ENCODE results near the gene ZNF608.

The ZNF608 gene

GRCh38 chr5:124744170-124744971 is 2.1 kb downstream of the ZNF608 start:
- H3K27me3 ChIP-seq (ENCODE audit: insufficient read depth, poor library complexity, severe bottlenecking), result no peaks in the 10 kb centered on the region
- no peak overlapping the region for H3K4me3 ChIP-seq (replicated peaks; ENCODE audit: insufficient read depth, low read length)
- TF ChIP-seq GABPA (IDR thresholded peaks at IDR 0.05; ENCODE audit: low read depth) (no peak), SPI1 (IDR thresholded peaks at IDR 0.05; ENCODE audit: borderline replicate concordance, low read depth) (no peak), POLR2AphosphoS5 (IDR thresholded peaks at IDR 0.05; ENCODE audit: low read depth) (no peak), CTCF (IDR thresholded peaks at IDR 0.05; ENCODE audit: insufficient read depth, low read length) (no peak)
- TF ChIP-seq, protein P1, sequence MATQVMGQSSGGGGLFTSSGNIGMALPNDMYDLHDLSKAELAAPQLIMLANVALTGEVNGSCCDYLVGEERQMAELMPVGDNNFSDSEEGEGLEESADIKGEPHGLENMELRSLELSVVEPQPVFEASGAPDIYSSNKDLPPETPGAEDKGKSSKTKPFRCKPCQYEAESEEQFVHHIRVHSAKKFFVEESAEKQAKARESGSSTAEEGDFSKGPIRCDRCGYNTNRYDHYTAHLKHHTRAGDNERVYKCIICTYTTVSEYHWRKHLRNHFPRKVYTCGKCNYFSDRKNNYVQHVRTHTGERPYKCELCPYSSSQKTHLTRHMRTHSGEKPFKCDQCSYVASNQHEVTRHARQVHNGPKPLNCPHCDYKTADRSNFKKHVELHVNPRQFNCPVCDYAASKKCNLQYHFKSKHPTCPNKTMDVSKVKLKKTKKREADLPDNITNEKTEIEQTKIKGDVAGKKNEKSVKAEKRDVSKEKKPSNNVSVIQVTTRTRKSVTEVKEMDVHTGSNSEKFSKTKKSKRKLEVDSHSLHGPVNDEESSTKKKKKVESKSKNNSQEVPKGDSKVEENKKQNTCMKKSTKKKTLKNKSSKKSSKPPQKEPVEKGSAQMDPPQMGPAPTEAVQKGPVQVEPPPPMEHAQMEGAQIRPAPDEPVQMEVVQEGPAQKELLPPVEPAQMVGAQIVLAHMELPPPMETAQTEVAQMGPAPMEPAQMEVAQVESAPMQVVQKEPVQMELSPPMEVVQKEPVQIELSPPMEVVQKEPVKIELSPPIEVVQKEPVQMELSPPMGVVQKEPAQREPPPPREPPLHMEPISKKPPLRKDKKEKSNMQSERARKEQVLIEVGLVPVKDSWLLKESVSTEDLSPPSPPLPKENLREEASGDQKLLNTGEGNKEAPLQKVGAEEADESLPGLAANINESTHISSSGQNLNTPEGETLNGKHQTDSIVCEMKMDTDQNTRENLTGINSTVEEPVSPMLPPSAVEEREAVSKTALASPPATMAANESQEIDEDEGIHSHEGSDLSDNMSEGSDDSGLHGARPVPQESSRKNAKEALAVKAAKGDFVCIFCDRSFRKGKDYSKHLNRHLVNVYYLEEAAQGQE (IDR thresholded peaks at IDR 0.05; ENCODE audit: insufficient replicate concordance, low read depth), result no peak
- H3K27ac ChIP-seq (replicated peaks), result no peak overlapping the region
- no peak for DNase-seq (ENCODE audit: low read depth in 1 of 2, low spot score in 1 of 2)

DNA sequence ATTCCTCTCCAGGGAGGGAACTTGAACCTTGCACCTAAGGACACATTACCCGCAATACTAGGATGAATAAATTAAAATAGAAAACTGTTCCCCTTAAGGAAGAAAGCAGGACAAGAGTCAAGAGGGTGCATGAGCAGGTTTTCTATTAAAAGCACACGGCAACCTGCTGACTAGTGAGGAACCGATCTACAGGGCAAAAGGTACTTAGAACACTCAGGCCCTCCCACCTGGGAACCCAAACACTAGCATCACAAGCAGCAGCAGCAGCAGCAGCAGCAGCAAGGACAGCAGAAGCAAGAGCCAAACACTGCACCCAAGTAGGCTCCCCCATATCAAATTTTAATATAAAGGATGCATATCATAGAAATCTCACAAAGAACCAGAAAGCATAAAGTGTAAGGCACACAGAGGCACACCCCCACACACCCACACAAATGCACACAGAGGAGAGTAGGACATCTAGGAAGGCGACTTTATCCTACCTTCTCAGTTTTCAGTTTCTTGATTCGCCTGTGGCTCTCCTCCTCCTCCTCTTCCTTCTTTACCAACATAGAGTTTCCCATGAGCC is 2.8 kb downstream of the ZNF608 start:
- H3K27me3 ChIP-seq (ENCODE audit: insufficient read depth, poor library complexity, severe bottlenecking), result no peaks in the 10 kb centered on the region
- H3K4me3 ChIP-seq (replicated peaks; ENCODE audit: insufficient read depth, low read length), result no peak overlapping the region
- TF ChIP-seq SPI1 (IDR thresholded peaks at IDR 0.05; ENCODE audit: borderline replicate concordance, low read depth) (no peak), CTCF (IDR thresholded peaks at IDR 0.05; ENCODE audit: insufficient read depth, low read length) (no peak), POLR2AphosphoS5 (IDR thresholded peaks at IDR 0.05; ENCODE audit: low read depth) (no peak), GABPA (IDR thresholded peaks at IDR 0.05; ENCODE audit: low read depth) (no peak)
- TF ChIP-seq, protein P1 (IDR thresholded peaks at IDR 0.05; ENCODE audit: insufficient replicate concordance, low read depth), result no peak
- H3K27ac ChIP-seq (replicated peaks), result no peak overlapping the region
- no peak for DNase-seq (ENCODE audit: low read depth in 1 of 2, low spot score in 1 of 2)

- no peak for TF ChIP-seq SPI1 (IDR thresholded peaks at IDR 0.05; ENCODE audit: borderline replicate concordance, low read depth)
- TF ChIP-seq, protein P1 (IDR thresholded peaks at IDR 0.05; ENCODE audit: insufficient replicate concordance, low read depth), result no peak
- no peak for TF ChIP-seq GABPA (IDR thresholded peaks at IDR 0.05; ENCODE audit: low read depth)
- TF ChIP-seq CTCF (IDR thresholded peaks at IDR 0.05; ENCODE audit: insufficient read depth, low read length), result no peak
- no peak for TF ChIP-seq POLR2AphosphoS5 (IDR thresholded peaks at IDR 0.05; ENCODE audit: low read depth)
- Histone ChIP-seq H3K4me3 (replicated peaks; ENCODE audit: insufficient read depth, low read length) (no peak overlapping the region), H3K27ac (replicated peaks) (no peak overlapping the region)
Measured at GRCh38 chr5:124742983-124743601, 3.3 kb downstream of the ZNF608 start.

More at GRCh38 chr5:124742983-124743601, 3.3 kb downstream of the ZNF608 start:
- no peak for DNase-seq (ENCODE audit: low read depth in 1 of 2, low spot score in 1 of 2)
- no peaks in the 10 kb centered on the region for H3K27me3 ChIP-seq (ENCODE audit: insufficient read depth, poor library complexity, severe bottlenecking)

All from HL-60 (cell line).